ENCODE measurements around the gene CRACDL.

DNA sequence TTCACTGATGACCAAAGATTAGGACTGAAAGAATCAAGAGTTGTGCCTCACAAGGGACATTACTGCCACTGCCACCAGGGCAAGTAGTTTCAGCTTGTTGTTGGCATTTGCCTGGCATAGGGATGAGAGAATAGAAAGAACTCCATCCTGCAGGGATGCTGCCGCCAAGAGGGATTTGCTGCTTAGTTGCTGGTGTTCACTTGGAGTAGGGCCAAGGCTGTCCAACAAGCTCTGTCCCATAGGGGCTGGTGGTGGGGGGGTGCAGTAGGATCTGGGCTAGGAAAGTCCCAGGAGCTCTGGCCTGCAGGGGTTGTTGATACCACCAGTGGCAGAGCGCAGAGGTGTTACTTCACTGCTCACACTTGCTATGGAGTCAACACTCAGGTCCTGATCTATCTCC is 120.2 kb downstream of the CRACDL start:
- TF ChIP-seq POLR2A (IDR thresholded peaks at IDR 0.05), result no peak
- TF ChIP-seq, protein P1, sequence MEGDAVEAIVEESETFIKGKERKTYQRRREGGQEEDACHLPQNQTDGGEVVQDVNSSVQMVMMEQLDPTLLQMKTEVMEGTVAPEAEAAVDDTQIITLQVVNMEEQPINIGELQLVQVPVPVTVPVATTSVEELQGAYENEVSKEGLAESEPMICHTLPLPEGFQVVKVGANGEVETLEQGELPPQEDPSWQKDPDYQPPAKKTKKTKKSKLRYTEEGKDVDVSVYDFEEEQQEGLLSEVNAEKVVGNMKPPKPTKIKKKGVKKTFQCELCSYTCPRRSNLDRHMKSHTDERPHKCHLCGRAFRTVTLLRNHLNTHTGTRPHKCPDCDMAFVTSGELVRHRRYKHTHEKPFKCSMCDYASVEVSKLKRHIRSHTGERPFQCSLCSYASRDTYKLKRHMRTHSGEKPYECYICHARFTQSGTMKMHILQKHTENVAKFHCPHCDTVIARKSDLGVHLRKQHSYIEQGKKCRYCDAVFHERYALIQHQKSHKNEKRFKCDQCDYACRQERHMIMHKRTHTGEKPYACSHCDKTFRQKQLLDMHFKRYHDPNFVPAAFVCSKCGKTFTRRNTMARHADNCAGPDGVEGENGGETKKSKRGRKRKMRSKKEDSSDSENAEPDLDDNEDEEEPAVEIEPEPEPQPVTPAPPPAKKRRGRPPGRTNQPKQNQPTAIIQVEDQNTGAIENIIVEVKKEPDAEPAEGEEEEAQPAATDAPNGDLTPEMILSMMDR (IDR thresholded peaks at IDR 0.05), result no peak
- TF ChIP-seq EP300 (IDR thresholded peaks at IDR 0.05), result no peak
